ENCODE results near the gene IMPDH2. TPM values are rescaled to one million over a fixed set of nuclear protein-coding genes. Genes with fewer than 3 reads are reported as not detected.

IMPDH2 gene
- total and polyA plus RNA-seq, 2 experiments from 2014 or later, result 198 to 314 TPM

DNA sequence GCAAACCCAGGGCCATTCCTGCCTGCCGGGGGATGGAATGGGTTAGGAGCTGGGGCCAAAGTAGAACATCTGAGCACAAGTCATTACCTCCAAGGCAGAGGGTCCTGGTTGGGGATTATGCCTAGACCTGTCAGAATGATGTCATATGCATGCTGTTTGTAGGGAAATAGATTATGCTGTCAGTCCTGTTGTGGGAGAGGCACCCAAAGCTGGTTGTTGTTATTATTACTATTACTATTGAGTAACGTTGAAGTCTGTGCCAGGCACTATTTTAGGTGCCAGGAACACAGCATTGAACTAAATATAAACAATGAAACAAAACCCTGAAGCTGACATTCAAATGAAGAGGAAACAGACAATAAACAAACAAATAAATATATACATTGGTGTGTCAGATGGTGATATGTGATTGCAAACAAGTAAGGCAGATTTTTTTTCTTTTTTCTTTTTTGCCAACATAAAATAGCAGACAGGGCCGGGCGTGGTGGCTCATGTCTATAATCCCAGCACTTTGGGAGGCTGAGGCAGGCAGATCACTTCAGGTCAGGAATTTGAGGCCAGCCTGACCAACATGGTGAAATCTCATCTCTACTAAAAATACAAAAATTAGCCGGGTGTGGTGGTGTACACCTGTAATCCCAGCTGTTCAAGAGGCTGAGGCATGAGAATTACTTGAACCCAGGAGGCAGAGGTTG is 37.2 kb downstream of the IMPDH2 start:
- Histone ChIP-seq H3F3A (replicated peaks; ENCODE audit: low read depth) (no peaks in the 10 kb centered on the region), H2AFZ (no peak overlapping the region), H4K20me1 (replicated peaks; ENCODE audit: insufficient read depth) (peaks cover 2% of the 10 kb centered on the region; the same call in 1 of the 2 replicates), H3K4me1 (ENCODE audit: insufficient read depth) (peaks cover 14% of the 10 kb centered on the region; the same call in 1 of the 2 replicates), H3K9me2 (ENCODE audit: insufficient read depth) (no peaks in the 10 kb centered on the region), H3K4me2 (peak overlapping the region; percentile 97), H3K4me3 (peak overlapping the region; percentile 91; the same call in 1 of the 2 replicates), H3K27me3 (ENCODE audit: insufficient read depth) (no peaks in the 10 kb centered on the region), H3K79me2 (replicated peaks; ENCODE audit: insufficient read depth) (peaks cover 18% of the 10 kb centered on the region), H3K36me3 (ENCODE audit: insufficient read depth) (no peaks in the 10 kb centered on the region), H3K27ac (ENCODE audit: low read depth) (no peak overlapping the region)
- no peak for DNase-seq (ENCODE audit: low spot score)
- no peak for ATAC-seq
- Mint-ChIP-seq H3K4me3 (peak overlapping the region; percentile 91), H3K36me3 (ENCODE audit: low read depth) (peaks cover 27% of the 10 kb centered on the region), H3K27me3 (ENCODE audit: insufficient read depth, low read depth, poor library complexity) (peaks cover 21% of the 10 kb centered on the region), H3K4me1 (peaks cover 19% of the 10 kb centered on the region), H3K27ac (no peak overlapping the region), H3K9me3 (no peaks in the 10 kb centered on the region)
- TF ChIP-seq NANOG (IDR thresholded peaks at IDR 0.05; ENCODE audit: borderline replicate concordance) (no peak), CREB1 (CRISPR knock-in tag; IDR thresholded peaks at IDR 0.05; ENCODE audit: low read depth) (no peak), ZNF331 (CRISPR knock-in tag; IDR thresholded peaks at IDR 0.05; ENCODE audit: low read depth) (no peak), EZH2phosphoT487 (IDR thresholded peaks at IDR 0.05; ENCODE audit: unreplicated experiment) (no peak), ETS1 (IDR thresholded peaks at IDR 0.05) (no peak), POLR2AphosphoS5 (IDR thresholded peaks at IDR 0.05; ENCODE audit: low read depth) (no peak), ZNF114 (CRISPR knock-in tag; IDR thresholded peaks at IDR 0.05) (no peak), ZNF462 (CRISPR knock-in tag; IDR thresholded peaks at IDR 0.05) (no peak), JUNB (IDR thresholded peaks at IDR 0.05; ENCODE audit: unreplicated experiment) (no peak)
- TF ChIP-seq, protein P1, sequence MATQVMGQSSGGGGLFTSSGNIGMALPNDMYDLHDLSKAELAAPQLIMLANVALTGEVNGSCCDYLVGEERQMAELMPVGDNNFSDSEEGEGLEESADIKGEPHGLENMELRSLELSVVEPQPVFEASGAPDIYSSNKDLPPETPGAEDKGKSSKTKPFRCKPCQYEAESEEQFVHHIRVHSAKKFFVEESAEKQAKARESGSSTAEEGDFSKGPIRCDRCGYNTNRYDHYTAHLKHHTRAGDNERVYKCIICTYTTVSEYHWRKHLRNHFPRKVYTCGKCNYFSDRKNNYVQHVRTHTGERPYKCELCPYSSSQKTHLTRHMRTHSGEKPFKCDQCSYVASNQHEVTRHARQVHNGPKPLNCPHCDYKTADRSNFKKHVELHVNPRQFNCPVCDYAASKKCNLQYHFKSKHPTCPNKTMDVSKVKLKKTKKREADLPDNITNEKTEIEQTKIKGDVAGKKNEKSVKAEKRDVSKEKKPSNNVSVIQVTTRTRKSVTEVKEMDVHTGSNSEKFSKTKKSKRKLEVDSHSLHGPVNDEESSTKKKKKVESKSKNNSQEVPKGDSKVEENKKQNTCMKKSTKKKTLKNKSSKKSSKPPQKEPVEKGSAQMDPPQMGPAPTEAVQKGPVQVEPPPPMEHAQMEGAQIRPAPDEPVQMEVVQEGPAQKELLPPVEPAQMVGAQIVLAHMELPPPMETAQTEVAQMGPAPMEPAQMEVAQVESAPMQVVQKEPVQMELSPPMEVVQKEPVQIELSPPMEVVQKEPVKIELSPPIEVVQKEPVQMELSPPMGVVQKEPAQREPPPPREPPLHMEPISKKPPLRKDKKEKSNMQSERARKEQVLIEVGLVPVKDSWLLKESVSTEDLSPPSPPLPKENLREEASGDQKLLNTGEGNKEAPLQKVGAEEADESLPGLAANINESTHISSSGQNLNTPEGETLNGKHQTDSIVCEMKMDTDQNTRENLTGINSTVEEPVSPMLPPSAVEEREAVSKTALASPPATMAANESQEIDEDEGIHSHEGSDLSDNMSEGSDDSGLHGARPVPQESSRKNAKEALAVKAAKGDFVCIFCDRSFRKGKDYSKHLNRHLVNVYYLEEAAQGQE (IDR thresholded peaks at IDR 0.05; ENCODE audit: unreplicated experiment), result no peak
